AG09309 (cell line): ENCODE measurements around the gene VENTX.

Experiments
- DNase-seq: peaks from one replicate; pipeline ENCODE4 v3.0.0-alpha.2; 2010; ENCODE audit warnings: low read depth
- H3K4me3 ChIP-seq: 2 replicates; pipeline ENCODE4 v1.5.1; 2011; ENCODE audit warnings: mild to moderate bottlenecking, low read depth, low read length, moderate library complexity; ENCODE audit not compliant: control insufficient read depth
- TF ChIP-seq, protein P1 (sequence below): IDR thresholded peaks from 2 replicates; pipeline ENCODE4 v1.5.1; 2011; ENCODE audit warnings: mild to moderate bottlenecking, low read depth, low read length, inconsistent platforms; ENCODE audit not compliant: insufficient read depth, control insufficient read depth; ENCODE audit errors: missing control alignments

Gene VENTX

DNA sequence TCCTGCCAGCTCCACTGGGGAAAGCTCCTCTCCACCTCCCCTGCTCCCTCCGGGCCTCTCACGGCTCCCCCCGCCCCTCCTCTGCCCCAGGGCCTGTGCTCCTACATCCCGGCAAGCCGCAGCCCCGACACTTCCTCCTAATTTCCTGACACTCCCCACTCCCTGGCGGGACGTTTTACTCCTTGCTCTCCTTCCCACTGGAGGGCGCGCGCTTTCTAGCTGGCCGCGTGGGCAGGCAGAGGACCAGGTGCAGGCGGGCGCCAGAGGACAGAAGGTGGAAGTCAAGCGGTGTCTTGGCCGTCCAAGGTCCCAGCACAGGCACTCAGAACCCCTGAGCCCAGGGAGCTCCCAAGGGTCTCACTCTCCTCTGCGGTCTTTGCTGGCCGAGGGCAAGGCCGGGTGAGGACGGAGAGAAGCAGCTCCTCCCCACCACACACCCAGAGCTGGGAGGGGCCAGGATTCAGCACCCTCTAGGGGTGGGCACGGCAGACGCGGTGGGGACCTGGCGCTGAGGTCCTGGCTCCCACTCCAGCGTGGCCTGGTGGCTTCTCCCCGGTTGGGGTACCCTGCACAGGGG, 19.9 kb downstream of the VENTX start:
- TF ChIP-seq, protein P1, sequence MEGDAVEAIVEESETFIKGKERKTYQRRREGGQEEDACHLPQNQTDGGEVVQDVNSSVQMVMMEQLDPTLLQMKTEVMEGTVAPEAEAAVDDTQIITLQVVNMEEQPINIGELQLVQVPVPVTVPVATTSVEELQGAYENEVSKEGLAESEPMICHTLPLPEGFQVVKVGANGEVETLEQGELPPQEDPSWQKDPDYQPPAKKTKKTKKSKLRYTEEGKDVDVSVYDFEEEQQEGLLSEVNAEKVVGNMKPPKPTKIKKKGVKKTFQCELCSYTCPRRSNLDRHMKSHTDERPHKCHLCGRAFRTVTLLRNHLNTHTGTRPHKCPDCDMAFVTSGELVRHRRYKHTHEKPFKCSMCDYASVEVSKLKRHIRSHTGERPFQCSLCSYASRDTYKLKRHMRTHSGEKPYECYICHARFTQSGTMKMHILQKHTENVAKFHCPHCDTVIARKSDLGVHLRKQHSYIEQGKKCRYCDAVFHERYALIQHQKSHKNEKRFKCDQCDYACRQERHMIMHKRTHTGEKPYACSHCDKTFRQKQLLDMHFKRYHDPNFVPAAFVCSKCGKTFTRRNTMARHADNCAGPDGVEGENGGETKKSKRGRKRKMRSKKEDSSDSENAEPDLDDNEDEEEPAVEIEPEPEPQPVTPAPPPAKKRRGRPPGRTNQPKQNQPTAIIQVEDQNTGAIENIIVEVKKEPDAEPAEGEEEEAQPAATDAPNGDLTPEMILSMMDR: peak; percentile 2
- no peak for DNase-seq
- H3K4me3 ChIP-seq: no peak overlapping the region

DNA sequence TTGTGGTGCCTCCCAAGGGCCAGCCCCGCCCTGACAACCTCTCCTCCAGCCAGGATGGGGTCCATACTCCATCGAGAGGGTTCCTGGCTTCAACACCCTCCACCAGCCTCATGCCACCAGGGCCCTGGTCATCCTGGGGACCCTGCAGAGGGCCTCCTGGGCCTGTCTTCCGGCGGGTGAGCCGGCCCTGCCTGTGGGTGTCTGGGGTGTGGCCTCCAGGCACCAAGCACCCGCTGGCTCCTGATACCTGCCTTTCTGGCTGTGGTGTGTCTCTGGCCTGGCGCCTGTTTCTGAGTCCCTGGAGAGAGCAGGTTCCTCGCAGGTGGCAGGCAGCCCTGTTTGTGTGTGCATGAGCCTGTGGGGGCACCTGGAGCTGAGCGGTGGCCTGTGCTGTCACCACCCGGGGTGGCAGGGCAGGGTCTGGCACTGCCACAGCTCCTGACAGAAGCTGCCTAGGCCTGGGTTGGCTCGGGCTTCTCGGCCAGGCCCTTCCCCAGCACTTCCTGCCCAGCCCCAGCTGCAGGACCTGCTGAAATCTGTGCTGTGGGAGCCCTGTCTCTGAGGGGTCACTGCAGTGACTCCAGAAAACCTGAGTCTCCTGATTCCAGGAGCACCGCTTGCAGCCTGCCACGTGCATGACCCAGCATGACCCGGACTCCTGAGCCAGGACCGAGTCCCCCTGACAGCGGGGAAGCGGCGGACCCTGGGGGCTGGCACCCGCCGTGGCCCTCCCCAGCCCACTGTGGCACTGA, 20.6 kb downstream of the VENTX start:
- no peak overlapping the region for H3K4me3 ChIP-seq
- TF ChIP-seq, protein P1: no peak
- DNase-seq: no peak

DNA sequence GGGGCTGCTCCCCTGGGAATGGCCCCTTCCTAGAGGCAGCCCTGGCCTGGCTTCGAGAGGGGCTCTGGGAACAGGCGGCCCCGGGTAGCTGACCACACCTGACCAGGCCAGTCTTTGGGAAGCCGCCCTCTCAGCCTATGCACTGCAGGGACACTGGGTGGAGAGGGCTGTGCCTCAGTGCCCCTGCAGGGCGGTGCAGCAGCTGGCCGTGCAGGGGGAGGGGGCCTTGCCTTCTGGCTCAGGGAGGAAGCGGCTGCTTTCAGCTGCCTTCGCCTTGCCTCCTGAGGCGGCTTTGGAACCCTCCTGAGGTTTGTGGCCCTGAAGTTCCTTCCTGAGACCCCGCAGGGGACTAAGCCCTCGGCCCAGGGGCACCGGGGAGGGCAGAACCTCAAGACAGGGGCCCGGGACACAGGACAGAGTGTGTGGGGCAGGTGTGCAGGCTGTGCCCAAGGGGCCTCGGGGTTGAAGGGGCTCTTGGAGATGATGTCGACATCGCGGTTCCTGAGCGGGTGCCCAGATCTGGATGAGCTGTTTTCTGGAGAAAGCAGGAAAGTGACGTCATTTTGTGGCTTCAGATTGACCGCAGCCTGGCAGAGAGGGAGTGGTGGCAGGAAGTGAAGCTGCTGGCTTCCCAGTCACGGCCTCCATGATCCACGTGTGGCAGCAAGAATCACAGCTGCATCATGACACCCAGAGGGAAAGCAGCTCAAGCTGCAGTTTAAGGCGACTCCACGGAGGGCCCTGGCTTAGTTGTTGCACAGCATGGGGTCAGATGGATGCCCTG, 21.4 kb downstream of the VENTX start:
- TF ChIP-seq, protein P1: no peak
- no peak overlapping the region for H3K4me3 ChIP-seq
- DNase-seq: peak; percentile 98

DNA sequence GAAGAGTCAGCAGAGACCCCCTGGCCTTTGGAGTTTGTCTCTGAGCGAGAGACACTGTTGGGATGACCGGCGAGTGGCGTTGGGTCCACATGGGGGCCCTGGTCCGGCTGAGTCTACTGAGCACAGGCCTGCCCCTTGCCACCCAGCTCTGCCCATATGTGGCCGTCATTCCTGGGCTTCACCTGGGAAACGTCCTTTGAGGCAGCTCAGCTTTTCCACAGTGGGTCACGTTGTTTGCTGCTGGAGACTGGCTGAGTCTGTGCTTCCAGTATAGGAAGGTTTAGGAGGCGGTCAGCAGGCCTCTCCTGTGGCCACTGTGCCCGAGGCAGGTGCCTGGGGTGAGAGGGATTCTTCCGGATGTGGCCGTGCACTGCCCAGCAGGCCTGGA, 21.9 kb downstream of the VENTX start:
- TF ChIP-seq, protein P1: no peak
- no peak overlapping the region for H3K4me3 ChIP-seq
- DNase-seq: no peak

DNA sequence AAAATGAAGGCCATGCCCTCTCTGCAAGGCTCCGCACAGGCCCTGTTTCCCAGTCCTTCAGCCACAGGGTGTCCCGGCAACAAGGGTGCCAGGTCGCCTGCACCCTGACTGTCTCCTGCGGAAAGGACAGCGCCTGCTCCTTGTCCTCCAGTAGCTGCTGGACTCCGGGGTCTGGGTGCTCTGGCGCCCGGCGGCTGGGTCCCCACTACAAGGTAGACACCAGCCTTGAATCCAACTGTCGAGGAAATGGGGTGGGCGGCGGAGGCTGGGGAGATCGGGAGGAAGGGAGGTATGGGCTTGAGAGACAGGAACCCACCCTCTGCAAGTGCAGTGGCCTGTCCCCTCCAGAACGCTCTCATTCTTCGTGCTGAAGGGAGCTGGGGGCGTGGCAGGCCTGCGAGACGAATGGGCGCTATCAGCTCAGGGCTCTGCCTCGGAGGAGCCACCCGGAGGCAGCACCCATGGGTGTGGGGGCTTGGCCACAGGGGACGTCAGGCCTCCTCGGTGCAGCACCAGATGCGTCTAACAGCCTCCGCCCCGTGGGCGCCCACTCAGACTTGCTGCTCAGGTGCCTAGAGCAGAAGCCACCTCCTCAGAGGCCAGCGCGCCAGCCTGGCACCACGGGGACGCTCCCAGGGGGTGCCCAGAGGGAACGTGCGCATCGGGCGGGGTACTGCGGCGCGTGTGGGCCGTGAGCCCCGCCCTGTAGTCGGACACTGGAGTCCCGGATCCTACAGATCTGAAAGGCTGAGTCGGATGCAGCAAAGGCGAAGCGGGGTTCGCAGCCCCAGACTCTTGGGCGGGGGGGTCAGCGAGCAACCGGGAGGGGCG, 23.5 kb downstream of the VENTX start:
- TF ChIP-seq, protein P1: no peak
- H3K4me3 ChIP-seq: peak overlapping the region; percentile 44
- no peak for DNase-seq

DNA sequence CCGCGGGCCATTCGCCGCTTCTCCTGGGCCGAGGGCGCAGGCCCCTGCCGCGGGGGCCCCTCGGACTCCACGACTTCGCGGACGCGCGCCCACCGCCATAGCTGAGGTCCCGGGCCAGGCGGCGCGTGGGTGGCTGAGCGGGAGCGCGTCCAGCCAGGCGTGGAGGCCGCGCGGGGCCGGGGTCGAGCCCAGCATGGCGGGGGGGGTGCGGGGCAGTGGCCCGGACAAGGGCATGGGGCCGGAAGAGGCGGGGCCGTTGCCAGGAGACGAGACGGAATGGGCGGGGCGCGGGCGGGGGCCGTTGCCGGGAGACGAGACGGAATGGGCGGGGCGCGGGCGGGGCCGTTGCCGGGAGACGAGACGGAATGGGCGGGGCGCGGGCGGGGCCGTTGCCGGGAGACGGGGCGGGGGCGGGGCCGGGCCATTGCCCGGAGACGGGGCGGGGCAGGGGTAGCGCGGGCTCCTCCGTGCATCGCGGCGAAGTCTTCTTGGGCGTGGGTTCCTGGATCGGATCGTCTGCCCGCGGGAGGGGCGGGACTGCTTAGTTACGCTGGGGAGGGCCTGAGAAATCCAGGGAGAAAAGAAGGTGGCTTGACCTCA, 24.2 kb downstream of the VENTX start:
- DNase-seq: no peak
- H3K4me3 ChIP-seq: peak overlapping the region; percentile 44
- TF ChIP-seq, protein P1: no peak
